KMS-11 (cell line): ENCODE data around the gene PTPN7.

Experiments used
- H2AFZ ChIP-seq: fragments of 200-600 bp; sonication (generic); 2 replicates; pipeline ENCODE4 v1.6.1; 2016; ENCODE audit warnings: antibody characterized with exemption, mixed run types, low read depth
- H3K27ac ChIP-seq: fragments of 200-600 bp; sonication (generic); 2 replicates; pipeline ENCODE4 v1.6.1; 2016; ENCODE audit warnings: mild to moderate bottlenecking, mixed run types
- H3K27me3 ChIP-seq: fragments of 200-600 bp; sonication (generic); 2 replicates; pipeline ENCODE4 v1.6.1; 2017; ENCODE audit warnings: mild to moderate bottlenecking, low read depth, mixed run types, moderate library complexity; ENCODE audit not compliant: insufficient read depth
- H3K36me3 ChIP-seq: fragments of 200-600 bp; sonication (generic); 2 replicates; pipeline ENCODE4 v1.6.1; 2017; ENCODE audit warnings: mild to moderate bottlenecking, mixed run types; ENCODE audit not compliant: insufficient read depth
- H3K4me1 ChIP-seq: fragments of 200-600 bp; sonication (generic); 2 replicates; pipeline ENCODE4 v1.6.1; 2016; ENCODE audit warnings: mild to moderate bottlenecking, low read depth, mixed run types; ENCODE audit not compliant: poor library complexity, severe bottlenecking
- H3K4me2 ChIP-seq: fragments of 200-600 bp; sonication (generic); 2 replicates; pipeline ENCODE4 v1.7.0; 2016; ENCODE audit warnings: mild to moderate bottlenecking, mixed run types
- H3K4me3 ChIP-seq: fragments of 200-600 bp; sonication (generic); IDR thresholded peaks from 2 replicates; pipeline ENCODE4 v1.6.1; 2017; ENCODE audit warnings: low read depth, low read length, mixed read lengths; ENCODE audit not compliant: insufficient read depth
- H3K79me2 ChIP-seq: fragments of 200-600 bp; sonication (generic); 2 replicates; pipeline ENCODE4 v1.6.1; 2016; ENCODE audit warnings: low read depth, mixed run types; ENCODE audit not compliant: insufficient read depth
- H3K9ac ChIP-seq: fragments of 200-600 bp; sonication (generic); 2 replicates; pipeline ENCODE4 v1.6.1; 2016; ENCODE audit warnings: mild to moderate bottlenecking, mixed run types
- H4K20me1 ChIP-seq: fragments of 200-600 bp; sonication (generic); 2 replicates; pipeline ENCODE4 v1.6.1; 2016; ENCODE audit warnings: mild to moderate bottlenecking, mixed run types; ENCODE audit not compliant: insufficient read depth
- CTCF ChIP-seq: fragments of 200-600 bp; sonication (generic); conservative IDR thresholded peaks from 2 replicates; pipeline ENCODE4 v1.6.1; 2017; ENCODE audit warnings: low read depth, mild to moderate bottlenecking, antibody characterized with exemption, low read length, moderate library complexity, mixed read lengths

Gene PTPN7

GRCh38 chr1:202201266-202201665, 40.9 kb upstream of the PTPN7 start:
- Histone ChIP-seq H3K27me3 (peaks cover 48% of the 10 kb centered on the region; the same call in 1 of the 2 replicates), H2AFZ (no peak overlapping the region), H3K27ac (no peak overlapping the region), H3K4me3 (no peak overlapping the region), H4K20me1 (no peaks in the 10 kb centered on the region), H3K79me2 (no peaks in the 10 kb centered on the region), H3K4me1 (no peaks in the 10 kb centered on the region), H3K36me3 (no peaks in the 10 kb centered on the region), H3K4me2 (no peak overlapping the region), H3K9ac (no peak overlapping the region)
- no peak for TF ChIP-seq CTCF

- Histone ChIP-seq H3K4me2 (no peak overlapping the region), H3K27me3 (peaks cover 54% of the 10 kb centered on the region; the same call in 1 of the 2 replicates), H3K79me2 (no peaks in the 10 kb centered on the region), H4K20me1 (no peaks in the 10 kb centered on the region), H3K4me1 (no peaks in the 10 kb centered on the region), H2AFZ (no peak overlapping the region), H3K27ac (no peak overlapping the region), H3K9ac (no peak overlapping the region), H3K36me3 (no peaks in the 10 kb centered on the region), H3K4me3 (no peak overlapping the region)
- TF ChIP-seq CTCF: no peak
These were observed 40.3 kb upstream of the PTPN7 start for GRCh38 chr1:202200669-202201068.

GRCh38 chr1:202200112-202200548, 39.7 kb upstream of the PTPN7 start:
- Histone ChIP-seq H3K4me1 (no peaks in the 10 kb centered on the region), H3K9ac (no peak overlapping the region), H3K27ac (no peak overlapping the region), H3K4me3 (no peak overlapping the region), H3K27me3 (peaks cover 59% of the 10 kb centered on the region), H2AFZ (no peak overlapping the region), H3K36me3 (no peaks in the 10 kb centered on the region), H4K20me1 (no peaks in the 10 kb centered on the region), H3K4me2 (no peak overlapping the region), H3K79me2 (no peaks in the 10 kb centered on the region)
- TF ChIP-seq CTCF: no peak

- Histone ChIP-seq H3K4me2 (no peak overlapping the region), H3K4me3 (no peak overlapping the region), H3K36me3 (no peaks in the 10 kb centered on the region), H3K27me3 (peaks cover 66% of the 10 kb centered on the region), H3K27ac (no peak overlapping the region), H3K9ac (no peak overlapping the region), H4K20me1 (no peaks in the 10 kb centered on the region), H3K79me2 (no peaks in the 10 kb centered on the region), H2AFZ (no peak overlapping the region), H3K4me1 (no peaks in the 10 kb centered on the region)
- no peak for TF ChIP-seq CTCF
These were observed 38.9 kb upstream of the PTPN7 start for GRCh38 chr1:202199040-202199889.
